ENCODE measurements around the gene SUCLG2. TPM values are rescaled to one million over a fixed set of nuclear protein-coding genes. Genes with fewer than 3 reads are reported as not detected.

SUCLG2 gene
- total RNA-seq, 1 experiment from 2014 or later, result 38.5 TPM

GRCh38 chr3:67531181-67532101 lies 123.0 kb downstream of the SUCLG2 start:
- H2BK12ac ChIP-seq (ENCODE audit: insufficient read length, low read depth, low read length), result no peak overlapping the region
- no peak overlapping the region for H3K4ac ChIP-seq (ENCODE audit: low read depth, low read length)
- no peak overlapping the region for H2BK15ac ChIP-seq (ENCODE audit: low read depth, low read length)
- no peak overlapping the region for H4K8ac ChIP-seq (replicated peaks; ENCODE audit: insufficient read length, low read depth, low read length)
- no peaks in the 10 kb centered on the region for H3K23me2 ChIP-seq (ENCODE audit: insufficient read length, low read depth, low read length, poor library complexity, severe bottlenecking)
- Mint-ChIP-seq H3K27me3 (ENCODE audit: low read depth) (no peaks in the 10 kb centered on the region), H3K4me3 (no peak overlapping the region), H3K36me3 (ENCODE audit: insufficient read depth in 1 of 3, low read depth in 3 of 3) (peaks cover 0 to 12% (median 5%) of the 10 kb centered on the region in 3 experiments; a peak in 4 of 7 replicates), H3K27ac (no peak overlapping the region), H3K4me1 (peaks cover 0 to 3% of the 10 kb centered on the region in 2 experiments; a peak in 2 of 4 replicates), H3K9me3 (no peaks in the 10 kb centered on the region)
- no peak overlapping the region for H3T11ph ChIP-seq (ENCODE audit: low read length)
- H2BK20ac ChIP-seq (ENCODE audit: low read depth, low read length, poor library complexity, severe bottlenecking), result no peak overlapping the region
- H2AK5ac ChIP-seq (ENCODE audit: insufficient read length, low read length), result no peak overlapping the region
- no peaks in the 10 kb centered on the region; the same call in 1 of the 2 replicates for H3K4me1 ChIP-seq (ENCODE audit: insufficient read depth, low read length)
- no CpG with 5 or more reads among the region's 6 CpGs for WGBS (ENCODE audit: extremely low coverage, insufficient read length, low lambda C conversion rate)
- H3K9me3 ChIP-seq (ENCODE audit: control insufficient read depth, low read depth, low read length), result no peaks in the 10 kb centered on the region
- no peak overlapping the region for H2BK5ac ChIP-seq (ENCODE audit: insufficient read length, low read length)
- no peaks in the 10 kb centered on the region for H3K27me3 ChIP-seq (ENCODE audit: insufficient read depth, low read length)
- no peaks in the 10 kb centered on the region for H4K20me1 ChIP-seq (ENCODE audit: control insufficient read depth, insufficient read depth, insufficient read length)
- no peak overlapping the region for H2BK120ac ChIP-seq (ENCODE audit: low read depth, low read length, poor library complexity, severe bottlenecking)
- no peak overlapping the region for H3K56ac ChIP-seq (ENCODE audit: insufficient read length, low read depth, low read length)
- H2AFZ ChIP-seq (ENCODE audit: low read length), result no peak overlapping the region
- no peak overlapping the region for H3K9ac ChIP-seq (ENCODE audit: extremely low read depth, insufficient read length, low read length)
- no peak overlapping the region for H3K14ac ChIP-seq (ENCODE audit: insufficient read depth, low read length)
- H3K27ac ChIP-seq (ENCODE audit: insufficient read length, low read depth, low read length), result no peak overlapping the region
- no peak overlapping the region for H3K4me2 ChIP-seq (ENCODE audit: insufficient read depth, insufficient read length, low read length)
- H3K23ac ChIP-seq (ENCODE audit: insufficient read length, low read depth, low read length), result no peak overlapping the region
- no peak overlapping the region for H4K5ac ChIP-seq (ENCODE audit: insufficient read length, low read depth, low read length)
- H3K18ac ChIP-seq (ENCODE audit: insufficient read length, low read depth, low read length), result no peak overlapping the region
- H4K91ac ChIP-seq (ENCODE audit: insufficient read length, low read depth, low read length), result no peak overlapping the region
- H3K79me1 ChIP-seq (ENCODE audit: insufficient read depth, low read depth, low read length, poor library complexity, severe bottlenecking), result no peaks in the 10 kb centered on the region
- DNase-seq, result no peak
- TF ChIP-seq CTCF (conservative IDR thresholded peaks at IDR 0.05), result no peak
- no peaks in the 10 kb centered on the region for H3K79me2 ChIP-seq (ENCODE audit: insufficient read depth, low read length)

Measured in H9 (cell line).